DLD1 (cell line): ENCODE data around the gene PARD3B.
"Not testable (repeated sequence)": the region's sequence is repeated elsewhere in the genome, so short reads cannot be mapped to it uniquely, and the experiment has no call there.

Experiments used
- in situ Hi-C: cut with HindIII; loops from 2 replicates; pipeline ENCODE4 v1.10.0; 2017; ENCODE audit warnings: low sequenced_read_pairs

PARD3B gene

GRCh38 chr2:205217004-205217403 is 671.7 kb downstream of the PARD3B start:
- in situ Hi-C loops: no loop called here

- in situ Hi-C loops: no loop called here
Measured at GRCh38 chr2:205218056-205218455, 672.8 kb downstream of the PARD3B start.

GRCh38 chr2:205218816-205219215 is 673.5 kb downstream of the PARD3B start:
- in situ Hi-C loops: not testable (repeated sequence)

- in situ Hi-C loops: no loop called here
Measured at GRCh38 chr2:205220559-205220958, 675.3 kb downstream of the PARD3B start.

- in situ Hi-C loops: no loop called here
Measured at GRCh38 chr2:205232086-205232485, 686.8 kb downstream of the PARD3B start.

- in situ Hi-C loops: no loop called here
Measured at GRCh38 chr2:205235434-205235833, 690.2 kb downstream of the PARD3B start.

GRCh38 chr2:205237524-205237923 is 692.2 kb downstream of the PARD3B start:
- in situ Hi-C loops: no loop called here

GRCh38 chr2:205245001-205245400 is 699.7 kb downstream of the PARD3B start:
- in situ Hi-C loops: no loop called here

GRCh38 chr2:205245652-205246051 is 700.4 kb downstream of the PARD3B start:
- in situ Hi-C loops: no loop called here

GRCh38 chr2:205259121-205259520 is 713.8 kb downstream of the PARD3B start:
- in situ Hi-C loops: no loop called here

GRCh38 chr2:205261516-205262020 is 716.3 kb downstream of the PARD3B start:
- in situ Hi-C loops: no loop called here

- in situ Hi-C loops: no loop called here
Measured at GRCh38 chr2:205267323-205267722, 722.0 kb downstream of the PARD3B start.

GRCh38 chr2:205270689-205271088 is 725.4 kb downstream of the PARD3B start:
- in situ Hi-C loops: no loop called here

- in situ Hi-C loops: no loop called here
Measured at GRCh38 chr2:205273148-205273547, 727.9 kb downstream of the PARD3B start.

- in situ Hi-C loops: no loop called here
Measured at GRCh38 chr2:205273627-205274026, 728.4 kb downstream of the PARD3B start.

- in situ Hi-C loops: no loop called here
Measured at GRCh38 chr2:205274801-205275200, 729.5 kb downstream of the PARD3B start.

GRCh38 chr2:205276116-205276777 is 731.0 kb downstream of the PARD3B start:
- in situ Hi-C loops: no loop called here

GRCh38 chr2:205280596-205281236 is 735.4 kb downstream of the PARD3B start:
- in situ Hi-C loops: no loop called here

GRCh38 chr2:205283736-205284270 is 738.5 kb downstream of the PARD3B start:
- in situ Hi-C loops: no loop called here

- in situ Hi-C loops: no loop called here
Measured at GRCh38 chr2:205284334-205284733, 739.1 kb downstream of the PARD3B start.

GRCh38 chr2:205287316-205287715 is 742.0 kb downstream of the PARD3B start:
- in situ Hi-C loops: no loop called here

GRCh38 chr2:205288686-205289085 is 743.4 kb downstream of the PARD3B start:
- in situ Hi-C loops: no loop called here
